Measurements from ENCODE around the gene HOXB3.

Gene HOXB3

DNA sequence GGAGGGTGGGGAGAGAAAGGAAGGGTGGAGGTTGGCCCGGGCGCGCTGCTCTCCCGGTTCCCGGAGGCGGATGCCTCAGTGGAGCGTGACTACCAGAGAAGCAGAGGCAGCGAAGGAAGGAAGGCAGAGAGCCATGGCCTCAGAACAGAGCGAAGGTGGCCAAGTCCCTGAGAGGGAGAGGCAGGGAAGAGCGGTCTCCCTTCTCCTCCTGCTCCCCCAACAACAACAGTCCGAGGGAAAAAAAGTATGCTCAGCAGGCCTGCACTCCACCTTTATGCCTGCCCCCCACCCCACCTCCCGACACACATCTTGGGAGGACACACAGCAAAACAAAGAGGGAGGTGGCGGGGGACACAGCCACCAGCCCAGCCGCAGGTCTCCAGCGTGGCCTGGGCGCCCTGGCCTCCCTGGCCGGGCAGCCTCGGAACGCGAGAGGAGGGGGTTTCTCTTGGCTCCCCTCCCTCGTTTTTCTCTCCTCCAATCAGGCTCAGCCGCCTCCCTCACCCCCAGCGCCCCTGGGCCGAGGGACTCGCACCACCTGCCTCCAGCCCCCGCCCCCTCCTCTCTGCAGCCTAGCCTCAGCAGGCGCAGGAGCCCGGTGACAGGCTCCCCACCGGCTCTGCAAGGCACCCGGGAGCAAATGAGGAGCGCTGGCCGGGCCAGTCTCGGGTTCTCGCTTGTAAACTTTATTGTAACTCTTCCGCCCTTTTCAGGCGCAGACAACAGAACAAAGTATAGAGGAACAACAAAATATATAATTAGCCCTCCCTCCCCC is 21.8 kb upstream of the HOXB3 start:
- no peak for DNase-seq

DNA sequence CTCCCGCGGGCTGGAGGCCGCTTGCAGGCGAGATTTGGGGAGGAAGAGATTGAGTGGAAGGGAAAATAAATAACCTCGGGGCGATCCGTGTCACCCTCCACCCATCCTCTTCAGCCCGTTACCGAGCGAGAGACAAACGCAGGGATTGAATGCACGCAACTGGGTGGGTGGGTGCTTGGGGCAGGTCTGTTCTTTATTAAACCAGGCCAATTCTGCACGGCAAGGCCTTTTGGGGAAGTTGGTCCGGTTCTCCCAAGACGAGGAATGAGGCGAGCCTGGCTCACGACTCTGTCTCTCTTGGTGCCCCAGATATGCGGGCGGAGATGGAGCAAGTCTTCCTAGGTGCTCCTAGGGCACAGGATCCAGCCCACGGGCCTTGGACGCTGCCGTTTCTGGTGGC is 21.2 kb upstream of the HOXB3 start:
- no peak for DNase-seq

DNA sequence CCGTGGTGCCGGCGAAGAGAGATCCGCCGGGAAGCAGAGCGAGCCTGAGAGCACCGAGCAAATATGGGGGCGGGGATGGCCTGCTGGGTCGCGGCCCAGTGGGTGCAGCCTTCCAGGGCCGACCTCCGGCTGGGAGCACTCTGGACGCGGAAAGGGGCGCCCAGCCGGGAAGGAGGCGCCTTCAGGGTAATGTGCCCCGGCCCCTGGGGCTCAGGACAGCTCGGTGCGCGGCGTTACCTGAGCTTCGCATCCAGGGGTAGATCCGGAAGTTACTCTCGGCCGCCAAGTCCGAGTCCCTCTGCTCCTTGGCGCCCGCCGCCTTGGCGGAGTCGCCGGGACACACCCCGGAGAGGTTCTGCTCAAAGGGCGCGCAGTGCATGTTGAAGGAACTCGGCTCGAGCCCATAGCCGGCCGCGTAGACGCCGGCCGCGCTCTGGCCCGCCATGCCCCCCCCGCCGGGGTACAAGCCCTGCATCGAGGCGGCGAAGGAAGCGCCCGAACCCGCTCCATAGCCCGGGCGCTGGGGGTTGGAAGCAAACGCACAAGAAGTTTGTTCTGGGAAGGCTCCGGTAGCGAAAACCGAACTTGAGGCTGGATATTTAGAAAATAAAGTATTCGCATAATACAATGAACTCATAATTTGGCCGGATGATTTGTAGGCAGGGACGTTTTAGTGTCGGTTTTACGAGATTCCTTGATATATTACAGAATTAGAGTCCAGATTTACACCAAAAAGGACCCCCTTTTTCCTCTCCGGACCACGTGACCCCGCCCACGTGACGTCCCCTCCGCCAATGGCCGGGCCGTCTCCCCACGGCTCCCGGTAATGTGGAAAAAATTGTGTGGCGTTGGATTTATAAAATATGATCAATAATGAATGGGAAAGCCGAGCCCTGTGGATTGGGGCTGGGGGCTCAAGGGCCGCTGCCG is 20.5 kb upstream of the HOXB3 start, which contains the start of gene HOXB7:
HOXB7 (minus strand) TSS at position 736 of the 930 bp plus-strand sequence; CDS start at position 637, 99 bp downstream.
- peak; percentile 59 for DNase-seq

DNA sequence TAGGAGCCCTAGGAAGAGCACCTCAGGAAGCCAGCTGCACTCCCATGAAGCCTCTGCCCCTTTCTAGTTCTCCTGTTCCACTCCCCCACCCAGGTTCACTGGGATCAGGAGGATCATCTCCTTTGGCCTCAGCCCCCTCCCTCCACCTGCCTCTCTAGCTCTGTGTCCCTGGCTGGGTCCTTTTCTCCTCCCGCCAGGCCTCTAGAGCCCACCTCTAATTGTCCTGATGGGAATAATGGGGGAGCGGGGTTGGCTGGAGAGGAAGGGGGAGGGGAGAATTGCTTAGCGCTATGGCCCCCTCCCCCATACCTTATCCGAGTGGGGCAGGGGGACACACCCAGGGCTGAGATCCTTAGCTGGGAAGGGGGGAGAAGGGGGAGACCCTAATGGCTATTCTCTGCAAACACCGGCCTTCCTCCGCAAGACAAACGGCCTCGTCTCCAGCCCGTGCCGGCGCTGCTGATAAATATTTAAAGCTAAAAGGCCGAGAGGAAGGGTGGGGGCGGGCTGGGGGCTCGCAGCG is 19.8 kb upstream of the HOXB3 start:
- no peak for DNase-seq

DNA sequence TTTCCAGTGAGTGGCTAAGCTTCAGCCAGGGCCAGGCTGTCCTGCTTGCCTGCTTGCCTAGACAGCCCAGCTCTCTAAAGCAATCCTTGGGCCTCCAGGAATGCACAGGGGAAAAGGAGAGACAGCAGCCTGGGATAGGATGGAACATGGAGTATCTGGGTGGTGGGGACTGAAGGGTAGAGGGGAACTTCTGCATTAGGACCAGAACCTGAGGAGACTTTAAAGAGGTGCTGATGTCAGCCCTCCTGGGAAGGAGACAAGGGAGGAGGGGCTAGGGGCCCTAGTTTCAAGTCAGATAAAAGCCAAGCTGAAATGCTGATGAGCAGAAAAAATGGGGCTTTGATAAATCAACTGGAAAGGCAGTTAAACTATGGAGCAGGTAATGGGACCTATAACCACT is 19.0 kb upstream of the HOXB3 start:
- DNase-seq: no peak

DNA sequence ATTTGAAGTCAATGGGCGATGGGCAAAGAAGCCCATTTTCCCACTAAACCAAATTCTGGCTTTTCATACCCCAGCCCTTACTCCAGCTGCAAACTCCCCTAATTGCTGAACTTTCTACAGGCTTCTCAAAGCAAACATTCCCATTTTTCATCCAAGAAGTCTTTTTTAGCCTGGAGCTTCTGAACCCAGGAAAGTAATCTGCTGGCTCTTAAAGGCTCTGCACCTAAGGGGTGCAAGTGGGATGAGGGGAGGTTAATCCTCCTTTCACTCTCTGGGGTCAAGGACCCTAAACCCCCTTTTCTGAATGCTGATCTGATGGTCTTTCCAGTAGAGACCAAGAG is 18.4 kb upstream of the HOXB3 start:
- no peak for DNase-seq

DNA sequence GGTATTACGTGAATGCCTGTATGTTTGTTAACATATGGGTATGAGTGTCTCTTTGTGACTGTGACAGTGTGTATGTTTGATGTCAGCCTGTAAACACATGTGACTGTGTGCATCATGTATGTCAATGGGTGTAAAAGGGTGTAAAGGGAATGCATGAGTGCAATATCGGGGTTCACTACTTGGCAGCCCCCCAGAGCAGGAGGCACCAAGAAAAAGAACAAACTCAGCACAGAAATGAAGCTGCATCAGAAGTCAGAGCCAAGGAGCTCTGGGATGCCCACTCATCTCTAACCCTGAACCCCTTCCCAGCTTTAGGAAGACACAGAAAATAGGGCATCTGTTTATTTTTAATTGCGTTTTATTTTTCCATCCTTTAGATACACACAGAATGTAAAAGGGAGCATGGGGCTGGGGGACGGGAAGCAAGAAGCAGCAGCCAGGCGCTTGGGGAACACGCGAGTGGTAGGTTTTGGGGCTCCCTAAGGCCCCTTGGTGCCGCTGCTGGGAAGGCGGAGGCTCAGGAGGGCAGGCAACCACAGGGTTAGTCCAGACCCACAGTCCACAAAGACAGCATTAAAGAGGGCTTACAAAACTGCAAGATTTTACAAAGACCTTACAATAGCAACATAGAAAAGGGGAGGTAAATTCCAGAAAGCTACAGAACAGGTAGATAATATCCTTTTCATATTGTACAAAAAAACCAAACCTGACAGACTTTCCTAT is 17.0 kb upstream of the HOXB3 start:
- no peak for DNase-seq

DNA sequence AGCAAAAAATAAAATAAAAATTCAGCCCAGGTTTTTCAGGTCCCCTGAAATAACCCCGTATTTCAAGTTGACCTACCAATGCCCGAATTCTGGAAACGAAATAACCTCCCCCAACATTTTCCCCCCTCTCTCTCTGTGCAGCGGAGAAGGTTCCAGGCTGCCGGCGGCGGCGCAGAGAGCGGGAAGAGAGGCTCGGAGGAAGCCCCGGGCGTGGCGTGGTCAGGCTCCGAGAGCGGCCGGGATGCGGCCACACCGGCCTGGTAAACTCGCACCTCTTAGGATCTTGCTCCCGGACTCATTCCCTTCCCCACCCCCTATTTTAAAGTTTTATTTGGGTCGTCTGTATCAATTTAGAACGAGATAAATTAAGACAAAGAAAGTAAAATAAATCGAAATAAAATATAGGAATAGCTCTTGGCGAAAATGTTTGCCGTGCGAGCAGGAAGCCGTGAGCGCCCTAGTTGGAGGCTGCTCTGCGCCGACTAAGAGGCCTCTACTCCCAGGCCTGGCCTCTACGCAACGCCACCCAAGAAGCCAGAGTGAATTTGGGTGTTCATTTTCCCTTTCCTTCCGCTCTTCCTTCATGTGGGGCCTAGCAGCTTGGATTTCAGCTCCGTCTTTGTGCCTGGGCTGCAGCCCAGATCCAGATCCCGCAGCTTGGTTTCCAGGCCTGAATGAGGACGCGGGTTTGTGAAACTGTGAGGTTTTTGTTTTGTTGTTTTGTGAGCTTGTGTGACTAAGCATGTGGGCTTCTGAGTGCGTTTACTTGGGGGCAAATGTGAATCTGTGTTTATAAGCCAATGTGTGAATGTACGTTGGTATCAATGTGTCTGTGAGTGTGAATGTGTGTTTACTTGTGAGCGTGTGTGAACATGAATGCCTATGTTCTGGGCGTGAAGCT is 16.2 kb upstream of the HOXB3 start:
- no peak for DNase-seq

DNA sequence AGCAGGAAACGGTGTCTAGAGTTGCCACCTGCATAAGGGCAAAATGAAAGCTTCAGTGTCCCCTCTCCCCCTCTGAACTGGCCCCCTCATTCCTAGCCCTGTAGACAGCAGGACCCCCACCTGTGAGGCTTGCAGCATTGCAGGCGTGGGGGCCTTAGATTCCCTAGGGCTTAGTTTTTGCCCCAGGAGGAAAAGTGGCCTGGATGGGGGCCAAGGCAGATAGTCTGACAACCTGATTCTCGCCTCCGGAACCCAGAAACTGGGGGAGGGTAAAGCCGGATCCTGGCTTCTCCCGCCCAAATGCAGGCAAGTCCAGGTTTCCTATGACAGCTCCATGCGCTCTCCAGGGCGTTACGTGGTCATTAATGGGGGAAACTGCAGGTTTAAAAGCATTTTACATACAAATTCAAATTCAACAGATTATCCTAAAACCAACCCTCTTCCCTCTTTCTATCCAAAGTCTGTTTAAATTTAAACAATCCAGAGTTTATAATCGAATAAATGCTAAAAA is 15.4 kb upstream of the HOXB3 start:
- DNase-seq: no peak

DNA sequence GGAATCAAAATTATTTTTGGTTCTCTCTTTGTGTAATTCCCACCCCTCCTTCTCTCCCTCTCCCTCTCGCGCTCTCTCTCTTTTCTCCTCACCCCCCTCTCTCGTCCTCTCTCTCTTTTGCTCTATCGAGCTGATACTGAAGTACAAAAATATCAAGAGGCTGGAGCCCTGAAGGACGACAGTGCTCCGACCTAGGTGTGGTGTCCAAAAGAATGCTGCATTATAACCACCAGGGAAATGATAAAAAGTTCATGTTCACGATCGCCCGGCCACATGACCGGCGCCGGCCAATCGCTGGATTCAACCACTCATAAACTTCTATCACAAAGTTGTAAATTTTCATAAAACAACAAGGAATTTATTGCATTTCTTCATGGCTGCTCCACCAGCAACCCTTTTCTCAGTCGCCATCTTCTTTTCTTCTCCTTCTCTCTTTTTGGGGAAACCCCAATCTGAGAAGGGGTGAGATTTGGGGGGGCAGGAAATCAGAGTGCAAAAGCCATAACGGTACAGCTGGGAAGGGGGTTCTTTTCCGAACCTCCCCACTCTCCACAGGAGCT is 14.8 kb upstream of the HOXB3 start, which contains the start of gene HOXB6:
HOXB6 (minus strand) TSS at position 217 of the 560 bp plus-strand sequence. CDS start 6,836 bp downstream, outside the sequence.
- no peak for DNase-seq

DNA sequence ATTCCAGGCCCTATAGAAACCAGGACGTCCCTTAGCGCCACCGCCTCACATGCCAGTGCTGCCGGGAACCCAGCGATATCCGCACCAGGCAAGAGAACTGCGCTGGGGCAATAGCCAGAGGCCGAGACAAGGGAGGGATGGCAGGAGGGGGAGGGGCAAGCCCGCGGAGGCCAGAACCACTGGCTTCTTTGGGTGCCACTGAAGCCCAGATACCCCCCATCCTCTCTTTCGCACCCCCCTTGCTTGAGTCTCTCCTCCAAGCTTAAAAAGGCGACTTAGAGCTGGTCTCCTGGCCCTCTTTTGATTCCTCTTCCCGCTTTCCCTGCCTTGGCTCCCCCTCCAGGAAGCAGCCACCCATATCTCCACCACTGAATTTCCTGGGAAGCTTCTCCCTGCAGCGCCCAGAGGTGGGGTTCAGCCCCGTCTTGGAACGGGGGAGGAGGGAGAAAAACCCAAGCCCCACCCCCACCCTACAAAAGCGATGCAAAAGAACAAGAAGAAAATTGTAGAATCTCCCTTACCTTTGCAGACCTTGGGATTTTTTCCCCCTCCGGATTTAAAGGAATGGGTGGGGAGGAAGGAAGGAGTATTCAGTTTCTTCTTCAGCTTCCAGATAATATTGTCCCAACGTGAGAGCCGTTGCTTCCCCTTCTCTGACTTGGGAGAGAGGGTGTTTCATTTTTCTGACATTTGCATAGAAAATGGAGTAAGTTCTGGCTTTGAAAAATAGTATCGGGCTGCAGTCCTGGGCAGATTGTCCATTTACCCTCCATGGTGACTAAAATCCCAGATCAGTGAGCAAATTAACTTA is 14.1 kb upstream of the HOXB3 start:
- DNase-seq: no peak

DNA sequence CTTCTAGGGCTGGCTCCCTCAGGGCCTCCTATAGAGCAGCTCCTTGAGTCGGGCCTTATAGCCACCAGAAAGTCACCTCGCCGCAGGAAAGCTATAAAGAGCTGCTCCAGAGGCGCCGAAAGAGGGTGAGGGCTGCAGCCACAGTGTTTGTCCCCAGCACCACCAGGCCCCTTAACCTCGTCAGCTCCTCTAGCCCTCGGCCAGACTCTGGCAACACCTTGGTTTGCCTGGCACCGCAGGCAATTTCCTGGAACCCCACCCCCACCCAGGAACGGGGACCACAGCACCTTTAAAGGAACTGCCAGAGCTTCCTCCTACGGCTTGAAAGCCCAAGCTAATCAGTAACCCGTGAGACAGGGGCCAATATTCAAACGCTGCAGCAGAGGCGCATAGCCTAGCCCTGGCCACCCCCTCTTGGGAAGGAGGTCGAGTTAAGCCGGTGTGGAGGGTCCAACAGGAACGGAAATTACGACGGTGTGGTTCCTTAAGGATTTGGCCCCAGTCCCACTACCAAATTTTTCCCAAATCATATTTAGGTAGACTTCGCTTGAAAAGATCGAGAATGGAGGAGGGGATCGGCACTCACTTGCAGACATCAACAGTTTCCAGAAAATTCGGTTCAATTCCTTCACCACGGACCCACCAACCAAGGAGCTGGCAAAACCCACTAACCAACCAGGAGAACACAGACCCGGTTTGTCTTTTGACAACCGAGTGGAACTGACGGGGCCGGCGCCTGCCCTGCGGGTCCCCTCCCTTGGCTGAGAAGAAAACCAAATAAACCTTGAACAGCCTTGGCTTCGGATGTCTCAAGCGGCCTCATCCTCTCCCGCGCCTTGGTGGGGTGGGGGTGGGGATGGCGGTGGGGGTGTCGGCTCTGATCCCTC is 11.7 kb upstream of the HOXB3 start:
- no peak for DNase-seq

DNA sequence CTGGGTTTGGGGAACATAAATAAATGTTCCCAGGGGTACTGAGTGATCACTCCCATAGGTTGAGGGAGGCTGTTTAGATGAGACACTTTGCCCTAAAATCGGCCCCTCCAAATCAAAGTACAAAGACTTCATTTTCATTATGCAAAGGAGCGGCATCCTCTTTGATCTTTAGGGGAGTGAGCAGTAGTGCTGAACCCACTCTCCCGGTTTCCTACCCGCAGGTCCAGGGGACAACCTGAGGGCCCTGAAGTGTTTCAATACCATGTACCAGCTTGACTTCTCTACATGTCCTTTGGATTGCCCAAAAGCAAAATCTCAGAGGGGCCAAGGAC is 11.1 kb upstream of the HOXB3 start:
- no peak for DNase-seq

DNA sequence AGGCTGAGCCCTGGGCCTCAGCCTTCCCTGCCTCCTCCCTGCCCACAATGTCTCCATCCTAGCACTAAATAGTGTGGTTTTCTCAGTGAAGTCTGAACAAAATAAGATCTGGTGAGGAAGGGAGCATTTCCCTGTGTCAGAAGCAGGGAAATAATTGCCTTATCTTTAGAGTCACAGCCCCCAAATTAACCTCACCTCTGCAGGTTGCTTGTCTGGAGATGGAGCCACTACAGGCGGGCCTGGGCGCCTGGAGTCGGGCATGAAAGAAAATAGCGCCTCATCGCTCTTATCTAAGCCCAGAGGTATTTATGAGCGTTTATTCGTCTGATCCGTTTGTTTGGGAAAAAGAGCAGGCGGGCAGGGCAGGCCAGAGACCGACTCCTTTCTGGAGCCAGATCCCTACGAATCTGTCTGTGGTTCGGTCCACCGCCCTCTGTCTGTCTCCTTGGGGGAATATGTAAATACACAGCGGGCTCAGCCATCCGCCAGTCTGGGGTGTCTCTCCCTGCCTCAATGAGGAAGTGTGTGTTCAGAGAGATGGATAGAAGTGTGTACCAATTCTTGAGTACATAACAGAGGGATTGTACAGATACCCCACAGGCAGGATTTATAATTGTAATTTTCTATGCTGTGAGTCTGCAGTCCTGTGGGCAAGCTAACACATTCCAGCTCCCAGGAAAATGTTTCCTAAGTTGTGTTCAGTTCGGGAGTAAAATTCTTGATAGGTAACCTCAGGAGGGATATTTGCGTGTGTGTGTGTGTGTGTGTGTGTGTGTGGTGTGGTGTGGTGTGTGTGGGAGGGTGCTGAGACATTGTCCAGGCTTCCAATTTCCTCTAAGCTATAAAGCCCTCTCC is 10.4 kb upstream of the HOXB3 start:
- no peak for DNase-seq

DNA sequence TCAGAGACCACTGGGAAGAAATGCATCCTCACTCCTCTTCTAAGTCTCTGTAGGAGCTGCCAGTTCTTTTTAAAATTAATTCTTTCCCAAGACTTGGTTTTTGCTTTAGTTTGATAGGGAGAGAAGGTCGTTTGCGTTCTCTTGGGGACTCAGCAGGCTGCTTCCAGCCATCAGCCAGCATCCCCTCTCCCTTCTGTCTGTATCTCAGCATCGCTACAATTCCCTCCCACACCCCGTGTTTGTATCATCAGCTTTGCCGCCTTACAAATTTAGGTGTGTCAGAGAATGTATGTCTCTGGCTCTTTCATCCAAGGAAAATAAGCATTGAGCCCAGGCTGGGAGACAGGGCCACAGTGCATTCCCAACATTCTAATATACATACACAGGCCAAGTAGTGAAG is 9.3 kb upstream of the HOXB3 start:
- DNase-seq: no peak

DNA sequence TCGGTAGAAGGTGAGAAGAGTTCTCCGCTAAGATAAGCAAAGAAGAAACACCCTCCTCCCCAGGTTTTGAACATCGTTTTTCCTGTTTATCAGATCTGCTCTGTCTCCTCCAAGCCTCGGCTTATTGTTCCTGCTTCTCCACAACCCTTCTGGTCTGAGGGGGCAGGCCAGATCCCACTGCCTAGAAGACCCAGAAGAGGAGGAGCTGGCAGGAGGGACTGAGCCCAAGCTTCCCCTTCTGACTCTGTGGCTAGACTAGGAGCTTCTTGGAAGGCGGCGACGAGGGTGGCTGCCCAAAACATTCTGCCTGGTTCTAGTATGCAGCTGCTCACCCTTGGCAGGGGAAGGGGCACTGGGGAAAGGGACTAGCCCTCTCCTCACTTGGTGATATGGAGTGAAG is 8.7 kb upstream of the HOXB3 start:
- DNase-seq: no peak

DNA sequence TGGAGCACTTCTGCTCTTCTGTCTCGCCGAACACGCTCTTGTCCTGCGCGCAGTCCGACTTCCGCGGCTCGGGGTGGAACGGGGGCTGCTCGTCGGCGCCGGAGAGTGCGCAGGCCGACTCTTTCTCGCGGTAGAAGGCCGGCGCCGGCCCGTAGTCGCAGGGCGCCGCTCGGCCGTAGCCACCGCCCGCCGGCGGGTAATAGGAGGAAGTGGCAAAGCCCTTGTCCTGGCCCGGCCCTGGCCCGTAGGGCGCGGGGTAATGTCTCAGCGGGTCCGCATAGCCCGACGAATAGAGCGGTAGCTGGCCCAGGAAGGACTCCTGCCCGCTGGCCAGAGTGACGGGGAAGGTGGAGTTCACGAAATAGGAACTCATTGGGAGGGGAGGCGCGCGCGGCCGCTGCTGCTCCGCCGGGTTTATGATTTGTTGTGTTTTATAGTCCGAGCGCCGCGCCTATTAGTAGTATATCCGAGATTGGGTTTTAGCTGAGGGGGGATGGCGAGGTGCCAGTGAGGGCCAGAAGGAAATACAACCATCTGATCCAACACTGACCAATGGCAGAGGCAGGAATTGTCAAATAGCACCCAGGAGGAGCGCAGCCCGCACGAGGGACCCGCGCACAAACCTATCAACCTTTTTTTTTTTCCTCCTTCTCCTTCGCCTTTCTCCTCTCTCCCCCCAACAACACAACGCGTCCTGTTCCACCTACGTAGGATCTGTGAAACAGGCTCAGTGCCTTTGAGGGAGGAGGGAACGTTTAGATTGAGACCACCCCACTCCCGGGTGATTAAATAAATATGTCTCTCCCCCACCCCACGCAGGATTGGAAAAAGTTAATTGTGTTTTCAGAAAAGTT is 8.0 kb upstream of the HOXB3 start:
- DNase-seq: no peak

DNA sequence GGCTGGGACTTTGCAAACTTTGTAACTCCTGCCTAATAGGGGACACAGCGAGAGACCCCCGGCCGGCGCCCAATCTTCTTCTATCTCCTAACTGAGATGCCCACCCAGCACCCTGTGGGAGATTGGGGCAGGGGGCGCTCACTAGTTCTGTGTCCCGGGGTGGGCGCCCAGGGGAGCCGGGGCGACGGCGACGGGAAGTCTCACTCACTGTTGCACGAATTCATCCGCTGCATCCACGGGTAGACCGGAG is 7.4 kb upstream of the HOXB3 start:
- DNase-seq: no peak

All from NCI-H2171 (cell line).